ENCODE data around the gene SSC5D. TPM values are rescaled to one million over a fixed set of nuclear protein-coding genes. Genes with fewer than 3 reads are reported as not detected.

SSC5D gene
- under 1 TPM; 0.67 to 0.70 TPM for total RNA-seq

DNA sequence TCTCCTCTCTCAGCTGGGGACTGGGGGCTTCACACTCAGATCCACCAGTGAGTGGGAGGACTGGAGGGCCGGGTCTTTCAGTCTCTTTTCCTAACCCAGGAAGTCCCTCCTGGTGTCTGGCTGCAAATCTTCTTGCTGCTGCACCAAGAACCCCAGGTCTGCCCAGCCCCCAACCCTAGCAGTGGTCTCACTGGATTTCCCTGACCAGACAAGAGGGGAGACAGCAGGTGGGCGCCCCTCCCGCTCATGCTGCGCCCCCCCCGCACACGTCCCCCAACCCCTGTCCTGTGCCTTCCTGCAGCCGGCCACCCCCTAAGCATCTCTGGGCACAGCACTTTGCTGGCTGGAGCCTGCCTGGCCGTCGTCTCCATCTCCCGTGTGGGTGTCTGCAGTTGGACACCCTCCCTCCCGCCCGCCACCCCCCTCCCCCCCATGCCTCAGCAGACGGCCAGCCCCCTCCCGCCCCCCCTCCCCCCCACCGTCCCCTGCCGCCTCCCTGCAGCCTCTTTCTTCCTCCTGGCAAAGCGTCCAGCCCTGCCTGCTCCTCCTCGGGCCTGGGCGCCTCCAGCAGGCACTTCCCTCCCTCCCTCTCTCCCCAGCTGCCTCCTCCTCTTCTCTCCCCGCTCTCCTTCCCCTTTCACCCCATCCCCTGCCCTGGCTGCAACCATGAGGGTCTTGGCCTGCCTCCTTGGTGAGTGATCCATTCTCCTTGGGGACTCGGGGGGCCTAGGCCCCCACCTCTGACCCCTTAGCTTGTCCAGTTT, at the start of gene SSC5D:
TSS of gene SSC5D (plus strand) at position 513 of the 764 bp plus-strand sequence. CDS start at position 667, 154 bp downstream.
- Mint-ChIP-seq H3K27ac (peak within 1 kb of the TSS; percentile 80), H3K4me1 (ENCODE audit: low read depth) (peaks cover 19% of the 10 kb centered on the region), H3K27me3 (peaks cover 4% of the 10 kb centered on the region), H3K36me3 (ENCODE audit: low read depth) (no peaks in the 10 kb centered on the region), H3K9me3 (no peaks in the 10 kb centered on the region), H3K4me3 (peak within 1 kb of the TSS; percentile 11)
- ChIA-PET POLR2A (interaction anchor here (0.8 to 3.5 kb wide), 3 partner anchors 12 to 159 kb away, joined by 3 to 22 read pairs (median 5); partner anchors contain the start of gene ZNF628), CTCF (interaction anchor here (1.0 to 5.6 kb wide), 2 partner anchors 14 to 16 kb away, joined by 3 to 31 read pairs; no protein-coding TSS in a partner anchor)
- TF ChIP-seq, protein P1, sequence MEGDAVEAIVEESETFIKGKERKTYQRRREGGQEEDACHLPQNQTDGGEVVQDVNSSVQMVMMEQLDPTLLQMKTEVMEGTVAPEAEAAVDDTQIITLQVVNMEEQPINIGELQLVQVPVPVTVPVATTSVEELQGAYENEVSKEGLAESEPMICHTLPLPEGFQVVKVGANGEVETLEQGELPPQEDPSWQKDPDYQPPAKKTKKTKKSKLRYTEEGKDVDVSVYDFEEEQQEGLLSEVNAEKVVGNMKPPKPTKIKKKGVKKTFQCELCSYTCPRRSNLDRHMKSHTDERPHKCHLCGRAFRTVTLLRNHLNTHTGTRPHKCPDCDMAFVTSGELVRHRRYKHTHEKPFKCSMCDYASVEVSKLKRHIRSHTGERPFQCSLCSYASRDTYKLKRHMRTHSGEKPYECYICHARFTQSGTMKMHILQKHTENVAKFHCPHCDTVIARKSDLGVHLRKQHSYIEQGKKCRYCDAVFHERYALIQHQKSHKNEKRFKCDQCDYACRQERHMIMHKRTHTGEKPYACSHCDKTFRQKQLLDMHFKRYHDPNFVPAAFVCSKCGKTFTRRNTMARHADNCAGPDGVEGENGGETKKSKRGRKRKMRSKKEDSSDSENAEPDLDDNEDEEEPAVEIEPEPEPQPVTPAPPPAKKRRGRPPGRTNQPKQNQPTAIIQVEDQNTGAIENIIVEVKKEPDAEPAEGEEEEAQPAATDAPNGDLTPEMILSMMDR (IDR thresholded peaks at IDR 0.05) = no peak
- ATAC-seq (no peak), DNase-seq (no peak)
- intact Hi-C loops (cut with micrococcal nuclease) = no loop called here

DNA sequence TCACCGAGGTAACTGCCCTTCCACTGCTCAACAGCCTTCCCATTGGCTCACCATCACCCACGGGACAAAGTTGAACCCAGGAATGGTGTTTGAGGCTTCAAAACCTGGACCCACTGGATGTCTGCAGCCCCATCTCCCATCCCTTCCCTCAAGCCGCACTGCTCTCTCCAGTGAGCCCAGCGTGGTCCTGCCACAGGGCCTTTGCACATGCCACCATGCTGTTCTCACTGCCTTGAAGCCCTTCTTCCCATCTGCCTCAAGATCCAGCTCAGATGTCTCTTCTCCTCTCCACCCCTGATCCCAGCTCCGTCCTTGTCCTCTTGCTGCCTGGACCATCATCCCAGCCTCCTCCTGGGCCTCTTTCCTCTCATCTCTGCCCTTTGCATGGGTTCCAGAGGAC, 49.2 kb upstream of the SSC5D start:
- H3K36me3 Mint-ChIP-seq (ENCODE audit: low read depth) = no peaks in the 10 kb centered on the region
- no peak for ATAC-seq
- H3K9me3 Mint-ChIP-seq = no peaks in the 10 kb centered on the region
- TF ChIP-seq, protein P1 (IDR thresholded peaks at IDR 0.05) = no peak
- H3K27ac Mint-ChIP-seq = no peak overlapping the region
- ChIA-PET CTCF (no interaction called here), POLR2A (no interaction called here)
- H3K4me3 Mint-ChIP-seq = no peak overlapping the region
- intact Hi-C loops (cut with micrococcal nuclease) = no loop called here
- H3K4me1 Mint-ChIP-seq (ENCODE audit: low read depth) = peaks cover 14% of the 10 kb centered on the region
- DNase-seq = no peak
- H3K27me3 Mint-ChIP-seq = peaks cover 53% of the 10 kb centered on the region

DNA sequence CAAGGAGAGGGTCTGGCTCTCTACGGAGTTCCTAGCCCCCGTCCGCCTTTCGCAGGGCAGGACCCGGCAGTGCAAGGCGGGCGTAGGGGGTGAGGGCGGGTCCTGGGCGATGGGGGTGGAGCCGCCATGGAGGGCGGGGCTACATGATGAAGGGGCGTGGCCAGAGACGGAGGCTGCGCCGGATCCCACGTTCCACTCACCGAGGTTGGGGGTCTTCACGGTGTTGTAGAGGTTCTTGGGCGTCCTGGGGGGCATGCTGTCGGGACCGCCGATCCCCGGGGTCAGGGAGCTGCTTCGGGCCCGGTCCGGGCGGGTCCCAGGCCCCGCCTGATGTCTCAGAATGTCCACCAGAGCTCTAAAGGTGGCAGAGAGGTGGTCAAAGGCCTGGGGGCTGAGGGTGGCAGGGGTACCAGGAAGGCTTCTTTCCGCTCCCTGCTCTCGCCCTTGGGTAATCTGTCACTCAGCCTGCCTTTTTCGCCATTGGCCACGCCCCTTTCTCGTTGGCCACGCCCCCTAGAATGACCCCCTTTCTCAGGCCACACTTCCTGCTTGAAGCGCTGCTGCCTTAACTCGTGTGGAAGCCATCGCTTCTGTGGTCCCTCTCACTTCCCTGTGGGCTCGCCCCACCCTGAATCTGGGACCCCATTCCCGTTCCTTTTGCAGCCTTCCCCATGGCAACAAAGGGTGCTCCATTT, 47.7 kb upstream of the SSC5D start:
- no peaks in the 10 kb centered on the region for H3K36me3 Mint-ChIP-seq (ENCODE audit: low read depth)
- no peak overlapping the region for H3K4me3 Mint-ChIP-seq
- ChIA-PET CTCF (no interaction called here), POLR2A (no interaction called here)
- peaks cover 14% of the 10 kb centered on the region for H3K4me1 Mint-ChIP-seq (ENCODE audit: low read depth)
- DNase-seq (peak; percentile 45), ATAC-seq (peak; percentile 71)
- TF ChIP-seq, protein P1 (IDR thresholded peaks at IDR 0.05) = no peak
- intact Hi-C loops (cut with micrococcal nuclease) = no loop called here
- H3K27me3 Mint-ChIP-seq = peaks cover 62% of the 10 kb centered on the region
- H3K27ac Mint-ChIP-seq = no peak overlapping the region
- H3K9me3 Mint-ChIP-seq = no peaks in the 10 kb centered on the region

DNA sequence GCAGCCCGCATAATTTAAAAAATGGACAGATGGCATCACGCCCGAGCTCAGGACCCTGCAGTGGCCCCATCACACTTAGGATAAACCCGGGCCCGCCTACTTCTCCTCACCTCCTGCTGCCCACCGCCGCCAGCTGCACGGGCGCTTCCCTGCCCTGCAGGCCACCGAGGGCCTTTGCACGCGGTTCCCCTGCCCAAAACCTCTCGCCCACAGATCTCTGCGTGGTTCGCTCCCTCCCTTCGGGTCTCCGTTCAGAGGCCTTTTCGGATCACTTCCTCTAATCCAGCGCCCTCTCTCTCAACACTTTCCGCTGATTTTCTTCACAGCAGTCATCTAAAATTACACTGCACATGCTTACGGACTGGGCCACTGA, 46.9 kb upstream of the SSC5D start:
- ChIA-PET CTCF (no interaction called here), POLR2A (interaction anchor here (1.2 kb wide), 1 partner anchor 52 kb away, joined by 3 read pairs; no protein-coding TSS in a partner anchor)
- intact Hi-C loops (cut with micrococcal nuclease) = no loop called here
- TF ChIP-seq, protein P1 (IDR thresholded peaks at IDR 0.05) = no peak
- H3K9me3 Mint-ChIP-seq = no peaks in the 10 kb centered on the region
- H3K4me1 Mint-ChIP-seq (ENCODE audit: low read depth) = peaks cover 14% of the 10 kb centered on the region
- no peaks in the 10 kb centered on the region for H3K36me3 Mint-ChIP-seq (ENCODE audit: low read depth)
- no peak for DNase-seq
- H3K27me3 Mint-ChIP-seq = peaks cover 66% of the 10 kb centered on the region
- ATAC-seq = no peak
- H3K4me3 Mint-ChIP-seq = no peak overlapping the region
- no peak overlapping the region for H3K27ac Mint-ChIP-seq

Data from activated CD8-positive, alpha-beta T cell treated with anti-CD3 and anti-CD28 coated beads for 36 hours (primary cell).